DOHH2 (cell line): ENCODE results near the gene HERC2.

Experiments used
- H3F3A ChIP-seq: fragments of 200-600 bp; sonication (generic), shearing (Covaris generic); 2 replicates; pipeline ENCODE4 v1.6.0; 2016; ENCODE audit warnings: antibody characterized with exemption, mild to moderate bottlenecking; ENCODE audit not compliant: control insufficient read depth, insufficient read depth
- H3K27ac ChIP-seq: fragments of 200-600 bp; sonication (generic); 2 replicates; pipeline ENCODE4 v1.5.1; 2014; ENCODE audit warnings: low read depth, mild to moderate bottlenecking, low read length, moderate library complexity
- H3K27me3 ChIP-seq: fragments of 200-600 bp; sonication (generic); 2 replicates; pipeline ENCODE4 v1.6.1; 2014; ENCODE audit warnings: mild to moderate bottlenecking, low read length, mixed read lengths; ENCODE audit not compliant: control insufficient read depth
- H3K36me3 ChIP-seq: fragments of 200-600 bp; sonication (generic); 2 replicates; pipeline ENCODE4 v1.6.1; 2014; ENCODE audit warnings: mild to moderate bottlenecking, low read length, moderate library complexity, mixed read lengths; ENCODE audit not compliant: control insufficient read depth
- H3K4me1 ChIP-seq: fragments of 200-600 bp; sonication (generic); 2 replicates; pipeline ENCODE4 v1.6.1; 2014; ENCODE audit warnings: mild to moderate bottlenecking, low read length, mixed read lengths; ENCODE audit not compliant: control insufficient read depth
- H3K4me2 ChIP-seq: fragments of 200-600 bp; sonication (generic); 2 replicates; pipeline ENCODE4 v1.6.0; 2014; ENCODE audit warnings: mild to moderate bottlenecking, low read length, moderate library complexity
- H3K4me3 ChIP-seq: fragments of 200-600 bp; sonication (generic); 2 replicates; pipeline ENCODE4 v1.5.1; 2014; ENCODE audit warnings: mild to moderate bottlenecking, low read length, mixed read lengths
- H3K79me2 ChIP-seq: fragments of 200-600 bp; sonication (generic); 2 replicates; pipeline ENCODE4 v1.6.1; 2014; ENCODE audit warnings: mild to moderate bottlenecking, low read length, mixed read lengths; ENCODE audit not compliant: control insufficient read depth
- H3K9me2 ChIP-seq: fragments of 200-600 bp; sonication (generic); replicated peaks from 2 replicates; pipeline ENCODE4 v1.6.1; 2014; ENCODE audit warnings: mild to moderate bottlenecking, low read length, mixed read lengths; ENCODE audit not compliant: control insufficient read depth
- H3K9me3 ChIP-seq: fragments of 200-600 bp; sonication (generic); 2 replicates; pipeline ENCODE4 v1.6.1; 2014; ENCODE audit warnings: antibody characterized with exemption, low read length, mixed read lengths; ENCODE audit not compliant: control insufficient read depth, insufficient read depth
- H4K20me1 ChIP-seq: fragments of 200-600 bp; sonication (generic); 2 replicates; pipeline ENCODE4 v1.6.0; 2014; ENCODE audit warnings: low read depth, mild to moderate bottlenecking, antibody characterized with exemption, low read length, moderate library complexity; ENCODE audit not compliant: control insufficient read depth, insufficient read depth
- EZH2phosphoT487 ChIP-seq: fragments of 200-600 bp; sonication (generic); IDR thresholded peaks from 2 replicates; pipeline ENCODE4 v1.6.1; 2017; ENCODE audit warnings: borderline replicate concordance, mild to moderate bottlenecking, antibody characterized with exemption, low read length, moderate library complexity, mixed read lengths
- TF ChIP-seq, protein P1 (sequence below): fragments of 200-600 bp; sonication (generic); IDR thresholded peaks from one replicate; pipeline ENCODE4 v1.5.1; 2014; ENCODE audit warnings: antibody characterized with exemption, mild to moderate bottlenecking, low read depth, low read length; ENCODE audit not compliant: poor library complexity, severe bottlenecking

The HERC2 gene

DNA sequence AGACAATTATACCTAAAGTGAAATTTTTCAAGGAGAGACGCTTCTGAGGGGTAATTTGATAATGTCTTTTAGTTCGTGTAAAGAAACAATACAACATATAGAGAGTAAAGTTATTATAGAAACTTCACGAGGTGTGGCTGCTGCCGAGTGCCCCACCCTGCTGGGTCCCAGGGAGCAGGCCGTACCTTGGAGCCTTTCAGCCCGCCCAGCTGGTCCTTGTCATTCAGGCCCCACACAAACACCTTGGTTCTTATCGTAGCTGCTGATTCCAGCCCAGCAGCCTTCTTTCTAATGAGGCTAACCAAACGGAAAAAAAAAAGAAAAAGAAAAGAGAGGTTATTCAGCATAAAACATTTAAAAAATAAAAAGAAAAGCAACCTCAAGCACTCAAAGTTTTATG, 139.8 kb downstream of the HERC2 start:
- H3K4me3 ChIP-seq = no peak overlapping the region
- peaks cover 45% of the 10 kb centered on the region for H3K36me3 ChIP-seq
- no peaks in the 10 kb centered on the region for H3K79me2 ChIP-seq
- no peak overlapping the region for H3K27ac ChIP-seq
- no peaks in the 10 kb centered on the region for H3F3A ChIP-seq
- H3K9me2 ChIP-seq = no peaks in the 10 kb centered on the region
- H3K4me2 ChIP-seq = no peak overlapping the region
- TF ChIP-seq EZH2phosphoT487 = no peak
- TF ChIP-seq, protein P1, sequence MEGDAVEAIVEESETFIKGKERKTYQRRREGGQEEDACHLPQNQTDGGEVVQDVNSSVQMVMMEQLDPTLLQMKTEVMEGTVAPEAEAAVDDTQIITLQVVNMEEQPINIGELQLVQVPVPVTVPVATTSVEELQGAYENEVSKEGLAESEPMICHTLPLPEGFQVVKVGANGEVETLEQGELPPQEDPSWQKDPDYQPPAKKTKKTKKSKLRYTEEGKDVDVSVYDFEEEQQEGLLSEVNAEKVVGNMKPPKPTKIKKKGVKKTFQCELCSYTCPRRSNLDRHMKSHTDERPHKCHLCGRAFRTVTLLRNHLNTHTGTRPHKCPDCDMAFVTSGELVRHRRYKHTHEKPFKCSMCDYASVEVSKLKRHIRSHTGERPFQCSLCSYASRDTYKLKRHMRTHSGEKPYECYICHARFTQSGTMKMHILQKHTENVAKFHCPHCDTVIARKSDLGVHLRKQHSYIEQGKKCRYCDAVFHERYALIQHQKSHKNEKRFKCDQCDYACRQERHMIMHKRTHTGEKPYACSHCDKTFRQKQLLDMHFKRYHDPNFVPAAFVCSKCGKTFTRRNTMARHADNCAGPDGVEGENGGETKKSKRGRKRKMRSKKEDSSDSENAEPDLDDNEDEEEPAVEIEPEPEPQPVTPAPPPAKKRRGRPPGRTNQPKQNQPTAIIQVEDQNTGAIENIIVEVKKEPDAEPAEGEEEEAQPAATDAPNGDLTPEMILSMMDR = no peak
- no peaks in the 10 kb centered on the region for H3K9me3 ChIP-seq
- H4K20me1 ChIP-seq = no peaks in the 10 kb centered on the region
- H3K27me3 ChIP-seq = no peaks in the 10 kb centered on the region
- H3K4me1 ChIP-seq = no peaks in the 10 kb centered on the region

DNA sequence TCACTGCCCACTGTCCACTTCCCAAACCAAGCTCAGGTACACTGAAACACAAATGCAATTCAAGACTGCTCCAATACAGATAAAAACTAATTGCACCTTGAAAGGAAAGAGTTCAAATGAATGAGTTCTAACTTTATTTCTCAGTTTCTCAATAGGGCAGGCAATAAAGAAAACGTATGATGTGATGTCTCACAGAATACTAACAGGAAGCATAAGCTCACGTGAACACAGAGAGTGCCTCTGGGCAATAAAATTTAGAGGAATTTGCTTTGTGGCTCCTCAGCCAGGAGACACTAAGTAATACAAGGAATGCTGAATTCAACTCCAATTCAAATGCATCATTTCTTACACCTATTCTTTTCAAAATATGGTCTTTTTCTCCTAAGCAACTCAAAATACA, 140.6 kb downstream of the HERC2 start:
- no peaks in the 10 kb centered on the region for H4K20me1 ChIP-seq
- H3K27me3 ChIP-seq = no peaks in the 10 kb centered on the region
- no peak overlapping the region for H3K4me3 ChIP-seq
- peaks cover 46% of the 10 kb centered on the region for H3K36me3 ChIP-seq
- TF ChIP-seq, protein P1 = no peak
- no peak for TF ChIP-seq EZH2phosphoT487
- H3K79me2 ChIP-seq = no peaks in the 10 kb centered on the region
- no peaks in the 10 kb centered on the region for H3F3A ChIP-seq
- H3K9me3 ChIP-seq = no peaks in the 10 kb centered on the region
- no peak overlapping the region for H3K27ac ChIP-seq
- H3K4me2 ChIP-seq = no peak overlapping the region
- H3K4me1 ChIP-seq = no peaks in the 10 kb centered on the region
- no peaks in the 10 kb centered on the region for H3K9me2 ChIP-seq

DNA sequence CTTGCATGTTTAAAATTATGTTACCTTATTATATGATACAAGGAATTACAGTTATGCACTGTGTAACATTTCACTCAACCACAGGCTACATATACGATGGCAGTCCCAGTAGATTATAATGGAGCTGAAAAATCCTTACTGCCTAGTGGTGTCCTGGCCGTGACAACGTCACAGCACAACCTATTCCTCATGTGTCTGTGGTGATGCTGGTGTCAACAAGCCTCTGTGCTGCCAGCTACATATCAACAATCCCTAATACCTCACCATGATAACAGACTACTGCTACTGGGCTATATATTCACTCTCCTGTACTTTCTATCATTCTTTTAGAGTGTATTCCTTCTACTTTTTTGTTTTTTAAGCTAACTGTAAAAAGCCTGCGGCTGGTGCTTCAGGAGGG, 142.7 kb downstream of the HERC2 start:
- no peak overlapping the region for H3K4me2 ChIP-seq
- H3K27ac ChIP-seq = no peak overlapping the region
- peaks cover 47% of the 10 kb centered on the region for H3K36me3 ChIP-seq

More for the DNA sequence above, 142.7 kb downstream of the HERC2 start:
- no peaks in the 10 kb centered on the region for H3K9me2 ChIP-seq
- H3K27me3 ChIP-seq = no peaks in the 10 kb centered on the region
- H3K4me1 ChIP-seq = no peaks in the 10 kb centered on the region
- no peaks in the 10 kb centered on the region for H3K9me3 ChIP-seq
- no peaks in the 10 kb centered on the region for H4K20me1 ChIP-seq
- no peak overlapping the region for H3K4me3 ChIP-seq
- no peaks in the 10 kb centered on the region for H3K79me2 ChIP-seq
- TF ChIP-seq EZH2phosphoT487 = no peak
- TF ChIP-seq, protein P1 = no peak
- no peaks in the 10 kb centered on the region for H3F3A ChIP-seq
